ENCODE results near the gene MRAS. TPM values are rescaled to one million over a fixed set of nuclear protein-coding genes. Genes with fewer than 3 reads are reported as not detected.

MRAS gene
- total and polyA plus RNA-seq, 2 of the 8 experiments (the other 6 are each of a cell fraction or from before 2014, with no cell fraction given) = 10.6 to 16.2 TPM

DNA sequence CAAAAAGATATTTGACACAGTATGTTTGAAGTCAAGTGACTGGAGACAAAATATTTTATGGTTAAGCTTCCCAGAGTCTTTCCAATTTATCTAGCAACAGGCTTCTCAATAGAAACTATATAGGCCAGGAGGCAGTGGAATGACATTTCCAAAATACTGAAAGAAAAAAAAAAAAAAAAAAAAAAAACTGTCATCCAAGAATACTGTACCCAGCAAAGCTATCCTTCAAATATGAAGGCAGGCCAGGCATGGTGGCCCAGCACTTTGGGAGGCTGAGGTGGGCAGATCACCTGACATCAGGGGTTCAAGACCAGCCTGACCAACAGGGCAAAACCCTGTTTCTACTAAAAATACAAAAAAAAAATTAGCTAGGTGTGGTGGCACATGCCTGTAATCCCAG lies 39.6 kb upstream of the MRAS start:
- H2BK12ac ChIP-seq (ENCODE audit: low read depth, low read length) = no peak overlapping the region
- H3K9me3 ChIP-seq (ENCODE audit: insufficient read depth in 2 of 2, low read depth in 1 of 2, low read length in 1 of 2) = no peaks in the 10 kb centered on the region; a peak in 2 of 4 replicates
- no peak overlapping the region for H3K4me2 ChIP-seq (ENCODE audit: insufficient read depth in 1 of 2, low read depth in 2 of 2, low read length in 2 of 2)
- no peak overlapping the region for H3K23ac ChIP-seq (ENCODE audit: insufficient read length)
- no peak overlapping the region for H3K4ac ChIP-seq (replicated peaks; ENCODE audit: insufficient read length, low read depth, low read length)
- no peak for FAIRE-seq
- H3K18ac ChIP-seq (ENCODE audit: extremely low read depth, low read length) = no peak overlapping the region
- no peak overlapping the region for H3K56ac ChIP-seq (replicated peaks; ENCODE audit: insufficient read length, low read depth, low read length)
- H4K8ac ChIP-seq (ENCODE audit: extremely low read depth, insufficient read depth, low read length) = no peak overlapping the region
- no peak overlapping the region for H2BK5ac ChIP-seq (ENCODE audit: low read depth, low read length)
- H2AFZ ChIP-seq (ENCODE audit: low read length) = no peak overlapping the region
- no peak for DNase-seq (ENCODE audit: low read depth in 1 of 2, low spot score in 2 of 2)
- no peaks in the 10 kb centered on the region for H3K23me2 ChIP-seq (ENCODE audit: low read depth, low read length)
- H4K91ac ChIP-seq (replicated peaks; ENCODE audit: insufficient read length, low read length) = no peak overlapping the region
- CTCF ChIA-PET (ENCODE audit: partially characterized antibody) = interaction anchor here (0.6 to 0.9 kb wide), 3 partner anchors 24 to 267 kb away, joined by 3 read pairs; no protein-coding TSS in a partner anchor
- no peaks in the 10 kb centered on the region for H3K36me3 ChIP-seq (ENCODE audit: control insufficient read depth in 2 of 4, insufficient read depth in 4 of 4, low read length in 3 of 4)
- no peak overlapping the region for H3K27ac ChIP-seq (ENCODE audit: low read depth, low read length)
- TF ChIP-seq FOSL1 (IDR thresholded peaks at IDR 0.05; ENCODE audit: insufficient read depth, low read depth, low read length) = no peak
- no peak for TF ChIP-seq POLR2A (IDR thresholded peaks at IDR 0.05; ENCODE audit: control extremely low read depth in 1 of 2, low read depth in 2 of 2, low read length in 2 of 2)
- TF ChIP-seq KDM1A (IDR thresholded peaks at IDR 0.05; ENCODE audit: borderline replicate concordance, low read length) = no peak
- no peak for TF ChIP-seq MAFK (IDR thresholded peaks at IDR 0.05; ENCODE audit: low read depth, low read length)
- no peak for TF ChIP-seq GABPA (IDR thresholded peaks at IDR 0.05; ENCODE audit: borderline replicate concordance, insufficient read depth, low read length)
- no peak for TF ChIP-seq SP4 (IDR thresholded peaks at IDR 0.05; ENCODE audit: low read length)
- no peak for TF ChIP-seq KDM5A (IDR thresholded peaks at IDR 0.05; ENCODE audit: low read length)
- TF ChIP-seq CEBPB (IDR thresholded peaks at IDR 0.05; ENCODE audit: low read depth, low read length) = no peak
- no peak for TF ChIP-seq RFX5 (IDR thresholded peaks at IDR 0.05; ENCODE audit: borderline replicate concordance, low read depth, low read length)
- TF ChIP-seq HDAC2 (IDR thresholded peaks at IDR 0.05; ENCODE audit: borderline replicate concordance in 1 of 2, low read depth in 2 of 2, low read length in 2 of 2) = no peak
- no peak for TF ChIP-seq RNF2 (IDR thresholded peaks at IDR 0.05; ENCODE audit: borderline replicate concordance, low read depth, low read length, missing control alignments, poor library complexity, severe bottlenecking)
- no peak for TF ChIP-seq CBX8 (IDR thresholded peaks at IDR 0.05; ENCODE audit: borderline replicate concordance, low read depth, low read length)
- H3K4me3 ChIP-seq (ENCODE audit: extremely low read depth in 1 of 4, insufficient read depth in 2 of 4, low read depth in 3 of 4, low read length in 4 of 4) = no peak overlapping the region
- no peaks in the 10 kb centered on the region for H3K4me1 ChIP-seq (replicated peaks in 1 of 4; ENCODE audit: control insufficient read depth in 3 of 4, insufficient read depth in 4 of 4, low read length in 3 of 4)
- H3K14ac ChIP-seq (ENCODE audit: insufficient read length) = no peak overlapping the region
- no peak overlapping the region for H4K5ac ChIP-seq (ENCODE audit: insufficient read length, low read depth, low read length)
- POLR2A ChIA-PET (ENCODE audit: partially characterized antibody) = no interaction called here
- H3K79me2 ChIP-seq (ENCODE audit: control insufficient read depth in 1 of 2, insufficient read depth in 2 of 2, low read length in 2 of 2) = no peaks in the 10 kb centered on the region
- no peaks in the 10 kb centered on the region for H3K27me3 ChIP-seq (replicated peaks in 1 of 4; ENCODE audit: control insufficient read depth in 3 of 4, extremely low read depth in 1 of 4, insufficient read depth in 3 of 4, low read length in 3 of 4)
- peaks cover 0 to 3% of the 10 kb centered on the region in 2 experiments for H4K20me1 ChIP-seq (replicated peaks in 1 of 2; ENCODE audit: control insufficient read depth in 1 of 2, insufficient read depth in 2 of 2, low read length in 2 of 2)
- no peak overlapping the region for H3K9ac ChIP-seq (replicated peaks in 1 of 4; ENCODE audit: extremely low read depth in 1 of 4, low read depth in 3 of 4, low read length in 3 of 4)
- no peak overlapping the region for H2BK15ac ChIP-seq (ENCODE audit: low read length)
- H2AK5ac ChIP-seq (ENCODE audit: low read depth, low read length) = no peak overlapping the region
- no peak overlapping the region for H2BK120ac ChIP-seq (replicated peaks; ENCODE audit: low read depth, low read length)
- H3K79me1 ChIP-seq (ENCODE audit: low read depth, low read length) = no peaks in the 10 kb centered on the region
- no peak overlapping the region for H2BK20ac ChIP-seq (ENCODE audit: low read length)
